ENCODE results near the gene AMER2.

The AMER2 gene

DNA sequence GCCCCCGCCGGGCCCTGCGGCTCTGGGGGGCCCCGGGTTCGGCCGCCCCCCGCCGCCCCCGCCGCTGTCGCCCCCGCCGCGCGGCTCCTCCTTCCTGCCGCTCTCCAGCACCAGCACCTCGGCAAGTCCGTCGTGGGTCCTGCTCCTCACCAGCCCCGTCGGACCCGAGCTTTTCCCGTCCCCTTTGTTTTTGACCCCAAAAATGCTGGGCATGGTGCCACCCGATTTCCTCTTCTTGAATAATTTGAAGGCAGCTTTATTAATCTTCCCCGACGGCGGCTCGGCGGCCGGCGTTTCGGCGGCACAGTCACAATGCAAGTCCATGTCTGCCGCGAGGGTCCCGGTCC, 945 bp downstream of the AMER2 start:
- TF ChIP-seq, protein P1, sequence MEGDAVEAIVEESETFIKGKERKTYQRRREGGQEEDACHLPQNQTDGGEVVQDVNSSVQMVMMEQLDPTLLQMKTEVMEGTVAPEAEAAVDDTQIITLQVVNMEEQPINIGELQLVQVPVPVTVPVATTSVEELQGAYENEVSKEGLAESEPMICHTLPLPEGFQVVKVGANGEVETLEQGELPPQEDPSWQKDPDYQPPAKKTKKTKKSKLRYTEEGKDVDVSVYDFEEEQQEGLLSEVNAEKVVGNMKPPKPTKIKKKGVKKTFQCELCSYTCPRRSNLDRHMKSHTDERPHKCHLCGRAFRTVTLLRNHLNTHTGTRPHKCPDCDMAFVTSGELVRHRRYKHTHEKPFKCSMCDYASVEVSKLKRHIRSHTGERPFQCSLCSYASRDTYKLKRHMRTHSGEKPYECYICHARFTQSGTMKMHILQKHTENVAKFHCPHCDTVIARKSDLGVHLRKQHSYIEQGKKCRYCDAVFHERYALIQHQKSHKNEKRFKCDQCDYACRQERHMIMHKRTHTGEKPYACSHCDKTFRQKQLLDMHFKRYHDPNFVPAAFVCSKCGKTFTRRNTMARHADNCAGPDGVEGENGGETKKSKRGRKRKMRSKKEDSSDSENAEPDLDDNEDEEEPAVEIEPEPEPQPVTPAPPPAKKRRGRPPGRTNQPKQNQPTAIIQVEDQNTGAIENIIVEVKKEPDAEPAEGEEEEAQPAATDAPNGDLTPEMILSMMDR (IDR thresholded peaks at IDR 0.05; ENCODE audit: low read depth, low read length) = no peak
- DNase-seq (ENCODE audit: low read depth in 2 of 2) = no peak
- peak overlapping the region; percentile 10 to 22 for H3K4me3 ChIP-seq (replicated peaks in 1 of 2; ENCODE audit: low read depth in 2 of 2, low read length in 2 of 2)

DNA sequence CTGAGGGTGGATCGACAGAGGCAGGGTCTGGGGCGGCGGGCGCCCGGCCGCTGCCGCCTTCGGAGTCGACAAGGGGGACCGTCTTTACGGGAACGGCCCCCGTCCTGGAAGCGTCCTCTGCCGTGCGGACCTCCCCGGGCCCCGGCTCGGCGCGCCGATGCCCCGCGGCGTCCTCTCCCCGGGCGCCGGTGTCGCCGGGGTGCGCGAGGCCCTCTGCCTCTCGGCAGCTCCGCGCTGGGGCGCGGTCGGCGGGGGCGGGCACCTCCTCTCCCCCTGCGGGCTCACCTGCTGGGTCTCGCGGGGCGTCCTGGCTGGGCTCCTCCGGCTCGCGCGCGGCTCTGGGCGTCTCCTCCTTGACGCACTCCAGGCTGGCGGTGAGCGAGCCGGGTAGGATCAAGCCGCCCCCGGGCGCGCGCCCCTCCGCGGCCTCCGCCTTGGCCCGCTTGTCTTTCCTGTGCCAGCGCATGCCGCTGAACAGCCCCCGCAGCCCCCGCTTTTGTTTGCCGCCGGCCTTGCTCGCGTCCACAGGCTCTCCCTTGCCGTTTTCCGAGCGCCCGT, 1.5 kb downstream of the AMER2 start:
- no peak for DNase-seq (ENCODE audit: low read depth in 2 of 2)
- no peak overlapping the region for H3K4me3 ChIP-seq (replicated peaks in 1 of 2; ENCODE audit: low read depth in 2 of 2, low read length in 2 of 2)
- TF ChIP-seq, protein P1 (IDR thresholded peaks at IDR 0.05; ENCODE audit: low read depth, low read length) = no peak

DNA sequence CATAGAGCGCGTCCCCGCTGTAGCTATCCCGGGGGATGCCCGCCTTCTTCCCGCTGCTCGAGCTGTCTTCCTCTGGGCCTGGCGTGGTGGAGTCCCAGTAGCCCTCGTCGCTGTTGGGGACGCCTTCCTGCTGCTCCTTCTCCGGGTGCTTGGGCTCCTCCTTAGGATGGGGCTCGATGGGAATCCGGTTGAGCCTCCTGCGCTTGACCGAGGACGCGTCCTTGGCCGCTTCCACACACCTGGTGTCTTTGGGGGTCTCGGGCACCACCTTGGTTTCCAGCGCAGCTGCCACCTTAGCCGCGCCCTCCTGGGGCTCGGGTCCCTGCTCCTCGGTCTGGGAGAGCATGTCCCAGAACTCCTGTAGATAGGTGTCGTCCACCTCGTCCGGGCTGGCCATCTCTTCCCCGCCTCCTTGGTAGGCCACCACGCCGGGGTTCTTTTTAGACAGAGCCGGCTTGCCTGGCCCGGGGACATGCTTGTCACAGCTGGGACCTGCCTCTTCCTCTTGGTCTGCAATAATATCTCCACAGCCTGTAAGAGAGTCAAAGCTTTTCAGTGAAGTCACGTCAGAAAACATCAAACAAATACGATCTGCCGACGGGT, 2.0 kb downstream of the AMER2 start:
- TF ChIP-seq, protein P1 (IDR thresholded peaks at IDR 0.05; ENCODE audit: low read depth, low read length) = no peak
- no peak overlapping the region for H3K4me3 ChIP-seq (replicated peaks in 1 of 2; ENCODE audit: low read depth in 2 of 2, low read length in 2 of 2)
- DNase-seq (ENCODE audit: low read depth in 2 of 2) = no peak

DNA sequence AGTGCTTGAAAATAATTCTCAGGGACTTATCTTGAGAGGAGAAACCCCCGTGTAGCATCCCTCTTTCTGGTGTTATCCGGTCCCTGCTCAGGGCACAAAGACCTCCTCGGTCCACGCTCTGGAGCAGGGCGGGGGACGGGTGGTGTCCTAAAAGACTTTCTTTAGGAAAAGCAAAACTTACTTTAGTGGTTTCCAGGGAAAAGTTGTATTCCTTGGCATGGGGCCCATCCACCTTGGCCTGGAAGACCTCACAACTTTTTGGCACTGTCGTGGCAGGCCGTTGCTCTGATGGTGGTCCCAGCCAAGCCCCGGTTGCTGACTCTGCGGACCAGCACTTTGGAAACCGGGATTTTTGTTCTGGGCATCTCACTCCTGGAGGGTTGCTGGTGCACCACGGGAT, 2.7 kb downstream of the AMER2 start:
- H3K4me3 ChIP-seq (replicated peaks in 1 of 2; ENCODE audit: low read depth in 2 of 2, low read length in 2 of 2) = no peak overlapping the region
- no peak for DNase-seq (ENCODE audit: low read depth in 2 of 2)
- TF ChIP-seq, protein P1 (IDR thresholded peaks at IDR 0.05; ENCODE audit: low read depth, low read length) = no peak

DNA sequence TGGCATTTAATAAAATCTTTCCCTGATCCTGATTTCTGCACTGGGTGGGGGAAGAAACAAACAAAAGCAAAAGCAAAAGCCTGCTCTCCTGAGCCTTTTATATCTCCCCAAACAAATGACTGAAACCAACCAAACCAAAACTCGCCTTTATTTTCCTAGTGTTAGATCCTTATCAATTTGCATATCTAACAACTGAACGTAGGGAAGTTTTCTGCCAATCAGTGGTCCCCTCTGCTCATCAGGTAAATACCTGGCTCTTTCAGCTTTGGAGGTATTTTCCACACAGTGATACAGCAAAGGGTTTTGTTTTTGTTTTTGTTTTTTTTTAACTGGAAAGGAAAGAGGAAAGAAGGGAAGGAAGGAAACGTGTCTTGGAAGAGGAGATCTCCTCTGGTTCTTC, 3.3 kb downstream of the AMER2 start:
- H3K4me3 ChIP-seq (replicated peaks in 1 of 2; ENCODE audit: low read depth in 2 of 2, low read length in 2 of 2) = no peak overlapping the region
- TF ChIP-seq, protein P1 (IDR thresholded peaks at IDR 0.05; ENCODE audit: low read depth, low read length) = no peak
- DNase-seq (ENCODE audit: low read depth in 2 of 2) = no peak

DNA sequence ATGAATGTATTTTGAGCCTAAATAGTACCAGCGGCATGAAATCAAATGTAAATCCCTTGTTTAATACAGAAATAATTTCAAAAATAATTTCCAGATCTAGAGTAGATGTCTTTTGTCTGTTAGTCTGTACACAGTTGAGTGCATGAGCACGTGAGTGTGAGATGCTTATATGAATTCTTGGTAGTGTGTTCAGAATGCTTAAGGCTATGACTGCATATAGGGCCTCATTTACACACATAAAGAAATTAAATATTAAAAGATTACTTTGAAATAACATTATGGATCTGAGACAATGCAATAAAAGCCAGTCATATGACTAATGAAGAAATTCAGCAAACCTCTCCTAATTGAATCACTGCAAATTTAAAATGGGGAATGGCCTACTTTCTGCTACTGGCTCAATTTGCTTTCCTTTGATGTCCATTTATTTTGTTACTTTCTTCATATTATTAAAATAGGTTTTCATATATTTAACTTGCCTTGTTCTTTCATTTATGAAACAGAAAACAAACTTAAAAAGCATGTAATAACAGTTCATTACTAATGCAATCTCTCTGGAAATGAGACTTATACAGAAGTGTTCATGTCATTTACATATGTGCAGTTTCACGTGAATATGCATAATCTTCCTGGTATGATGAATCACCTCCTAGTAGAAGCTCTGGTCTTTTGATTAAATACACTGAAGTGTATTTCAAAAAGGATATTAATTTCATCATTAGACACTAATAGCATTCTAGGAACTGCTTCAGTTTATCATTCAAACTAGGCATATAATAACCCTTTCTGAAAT, 4.5 kb downstream of the AMER2 start:
- DNase-seq (ENCODE audit: low read depth in 2 of 2) = no peak
- TF ChIP-seq, protein P1 (IDR thresholded peaks at IDR 0.05; ENCODE audit: low read depth, low read length) = no peak

More for the DNA sequence above, 4.5 kb downstream of the AMER2 start:
- no peak overlapping the region for H3K4me3 ChIP-seq (replicated peaks in 1 of 2; ENCODE audit: low read depth in 2 of 2, low read length in 2 of 2)
